Effector CD4-positive, alpha-beta T cell (primary cell): ENCODE measurements around the gene DCLK1.

ENCODE experiments used
- DNase-seq: peaks from one replicate; pipeline ENCODE4 v3.0.0-alpha.2; 2020

Gene DCLK1

GRCh38 chr13:35891507-35892441, 239.4 kb downstream of the DCLK1 start:
- no peak for DNase-seq

- no peak for DNase-seq
Measured at GRCh38 chr13:35889560-35889959, 241.6 kb downstream of the DCLK1 start.

- no peak for DNase-seq
Measured at GRCh38 chr13:35888981-35889380, 242.2 kb downstream of the DCLK1 start.

GRCh38 chr13:35888457-35888883, 242.7 kb downstream of the DCLK1 start:
- DNase-seq, result no peak

- no peak for DNase-seq
Measured at GRCh38 chr13:35887115-35887666, 244.0 kb downstream of the DCLK1 start.

- DNase-seq, result no peak
Measured at GRCh38 chr13:35886332-35887114, 244.7 kb downstream of the DCLK1 start.

GRCh38 chr13:35884211-35884760, 246.9 kb downstream of the DCLK1 start:
- DNase-seq, result no peak

- DNase-seq, result no peak
Measured at GRCh38 chr13:35882722-35883497, 248.3 kb downstream of the DCLK1 start.

- DNase-seq, result no peak
Measured at GRCh38 chr13:35881360-35881759, 249.8 kb downstream of the DCLK1 start.

GRCh38 chr13:35879111-35879510, 252.1 kb downstream of the DCLK1 start:
- no peak for DNase-seq

- DNase-seq, result no peak
Measured at GRCh38 chr13:35876601-35877000, 254.6 kb downstream of the DCLK1 start.

GRCh38 chr13:35874704-35875103, 256.5 kb downstream of the DCLK1 start:
- no peak for DNase-seq

- DNase-seq, result no peak
Measured at GRCh38 chr13:35872369-35872768, 258.8 kb downstream of the DCLK1 start.

GRCh38 chr13:35871561-35871960, 259.6 kb downstream of the DCLK1 start:
- no peak for DNase-seq

- no peak for DNase-seq
Measured at GRCh38 chr13:35866801-35867200, 264.4 kb downstream of the DCLK1 start.

- no peak for DNase-seq
Measured at GRCh38 chr13:35865341-35866240, 265.6 kb downstream of the DCLK1 start.

GRCh38 chr13:35860661-35861060, 270.5 kb downstream of the DCLK1 start:
- no peak for DNase-seq

- no peak for DNase-seq
Measured at GRCh38 chr13:35859981-35860380, 271.2 kb downstream of the DCLK1 start.

GRCh38 chr13:35858665-35859064, 272.5 kb downstream of the DCLK1 start:
- no peak for DNase-seq

GRCh38 chr13:35857769-35858168, 273.4 kb downstream of the DCLK1 start:
- no peak for DNase-seq

GRCh38 chr13:35856721-35857364, 274.3 kb downstream of the DCLK1 start:
- no peak for DNase-seq
